ENCODE measurements around the gene GYG2.
"Not testable (repeated sequence)": the region's sequence is repeated elsewhere in the genome, so short reads cannot be mapped to it uniquely, and the experiment has no call there.

Gene GYG2

DNA sequence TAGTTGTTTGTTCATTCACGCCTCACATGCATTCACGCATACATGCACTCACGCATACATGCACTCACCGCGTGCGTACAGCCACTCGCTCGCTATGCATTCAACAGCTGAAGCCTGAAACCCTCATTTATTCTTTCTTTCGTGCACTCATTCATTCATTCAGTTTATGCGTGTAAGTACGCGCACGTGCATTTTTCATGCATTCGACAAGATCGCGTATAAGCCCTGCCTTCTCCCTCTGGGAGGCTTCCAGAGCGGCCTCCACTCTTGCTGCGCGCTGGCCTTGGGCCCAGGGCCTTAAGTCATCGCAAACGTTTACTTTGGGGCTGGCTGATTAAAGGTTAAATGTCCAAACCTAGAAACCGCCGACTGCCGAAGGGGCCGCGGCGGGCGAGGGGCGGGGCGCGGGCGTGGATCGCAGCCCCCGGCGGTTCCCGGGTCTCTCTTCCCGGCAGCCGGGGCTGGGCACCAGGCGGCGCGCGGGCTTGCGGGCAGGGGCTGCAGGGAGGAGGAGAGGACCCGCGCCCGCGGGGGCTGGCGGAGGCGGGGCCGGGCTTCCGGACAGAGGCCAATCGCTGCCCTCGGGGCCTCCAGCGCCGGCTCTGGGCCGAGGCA, at the start of gene GYG2:
GYG2 (plus strand) TSS at position 587 of the 615 bp plus-strand sequence. CDS start 1,259 bp downstream, outside the sequence.
- no peak for DNase-seq (ENCODE audit: low read depth in 3 of 3, low spot score in 1 of 3)

DNA sequence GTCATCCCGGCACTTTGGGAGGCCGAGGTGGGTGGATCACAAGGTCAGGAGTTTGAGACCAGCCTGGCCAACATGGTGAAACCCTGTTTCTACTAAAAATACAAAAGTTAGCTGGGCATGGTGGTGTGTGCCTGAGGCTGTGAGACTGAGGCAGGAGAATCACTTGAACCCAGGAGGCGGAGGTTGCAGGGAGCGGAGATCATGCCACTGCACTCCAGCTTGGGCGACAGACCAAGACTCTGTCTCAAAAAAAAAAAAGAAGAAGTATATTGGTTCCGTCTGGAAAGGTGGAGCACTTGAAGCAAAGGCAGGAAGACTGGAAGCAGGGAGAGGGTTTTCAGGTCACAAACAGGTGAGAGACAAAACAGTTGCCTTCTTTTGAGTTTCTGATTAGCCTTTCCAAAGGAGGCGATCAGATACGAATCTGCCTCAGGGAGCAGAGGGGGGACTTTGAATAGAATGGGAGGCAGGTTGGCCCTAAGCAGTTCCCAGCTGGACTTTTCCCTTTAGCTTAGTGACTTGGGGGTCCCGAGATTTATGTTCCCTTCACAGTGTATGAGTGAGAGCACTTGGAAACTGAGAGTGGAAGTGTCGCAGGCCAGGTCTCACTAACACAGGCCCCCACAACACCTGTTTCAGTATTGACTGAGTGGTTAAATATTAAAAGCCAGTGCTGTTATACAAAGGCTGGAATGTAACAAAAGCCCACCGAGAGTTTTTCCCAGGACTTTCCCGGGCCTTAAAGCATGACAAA, 48.1 kb upstream of the GYG2 start:
- not testable (repeated sequence) for DNase-seq (ENCODE audit: low read depth in 3 of 3, low spot score in 1 of 3)

DNA sequence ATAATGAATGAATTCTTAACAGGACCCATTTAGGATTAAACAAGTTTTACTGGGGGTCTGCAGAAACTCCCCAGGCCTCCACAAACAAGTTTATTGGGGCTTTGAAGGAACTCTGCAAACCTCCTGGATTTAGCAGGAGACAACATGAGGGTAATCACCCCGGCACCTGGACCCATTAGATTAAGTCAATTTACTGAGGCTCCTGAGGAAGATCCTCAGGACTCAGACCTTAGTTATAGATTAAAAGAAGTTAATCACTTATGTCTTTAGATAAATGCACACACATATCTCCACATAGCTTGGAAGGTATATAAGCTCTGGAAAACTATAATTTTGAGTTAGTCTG, 47.5 kb upstream of the GYG2 start:
- no peak for DNase-seq (ENCODE audit: low read depth in 3 of 3, low spot score in 1 of 3)

DNA sequence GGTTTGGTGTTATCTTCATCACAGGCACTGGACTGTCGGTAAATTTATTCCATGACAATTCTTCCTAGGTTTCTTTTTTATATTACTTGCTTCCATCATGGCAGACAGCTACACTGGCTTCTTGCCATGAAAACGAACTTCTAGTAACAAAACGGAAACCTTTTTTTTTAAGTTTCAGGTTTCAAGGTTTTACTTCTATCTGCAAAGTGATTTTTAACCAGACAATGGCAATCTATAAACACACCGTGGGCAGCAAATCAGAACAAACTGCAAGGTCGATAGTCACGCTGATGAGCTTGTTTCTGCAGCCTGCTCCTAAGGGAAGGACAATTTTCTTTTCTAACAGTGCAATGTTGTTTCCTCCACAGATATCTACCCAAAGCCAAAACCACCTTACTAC, 47.0 kb upstream of the GYG2 start:
- DNase-seq (ENCODE audit: low read depth in 3 of 3, low spot score in 1 of 3), result no peak

DNA sequence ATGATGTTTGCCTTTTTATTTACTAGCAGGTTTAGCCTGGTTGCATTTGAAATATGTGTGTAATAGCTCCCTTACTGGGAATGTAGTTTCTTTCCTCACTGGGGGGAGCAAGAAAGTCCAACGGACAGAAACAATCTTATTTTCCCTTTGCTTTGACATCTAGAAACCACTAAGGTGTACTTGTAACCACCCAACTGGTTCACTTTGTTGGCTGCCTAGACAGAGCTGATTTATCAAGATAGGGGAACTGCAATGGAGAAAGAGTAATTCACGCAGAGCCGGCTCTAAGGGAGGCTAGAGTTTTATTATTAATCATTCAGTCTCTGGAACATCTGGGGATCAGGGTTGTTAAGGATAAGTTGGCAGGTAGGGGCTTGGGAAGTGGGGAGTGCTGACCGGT, 46.6 kb upstream of the GYG2 start:
- no peak for DNase-seq (ENCODE audit: low read depth in 3 of 3, low spot score in 1 of 3)

DNA sequence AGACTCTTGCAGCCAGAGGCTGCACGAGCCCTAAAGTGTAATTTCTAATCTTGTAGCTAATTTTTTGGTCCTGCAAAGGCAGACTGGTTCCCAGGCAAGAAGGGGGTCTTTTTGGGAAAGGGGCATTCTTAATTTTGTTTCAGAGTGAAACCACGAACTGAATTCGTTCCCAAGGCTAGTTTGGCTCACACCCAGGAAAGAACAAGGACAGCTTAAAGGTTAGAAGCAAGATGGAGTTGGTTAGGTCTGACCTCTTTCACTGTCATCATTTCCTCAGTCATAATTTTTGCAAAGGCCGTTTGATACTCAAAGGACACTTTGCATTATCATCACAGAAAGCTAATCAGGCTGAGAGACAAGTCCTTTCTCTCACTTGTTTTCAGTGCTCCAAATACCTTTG, 46.0 kb upstream of the GYG2 start:
- no peak for DNase-seq (ENCODE audit: low read depth in 3 of 3, low spot score in 1 of 3)

DNA sequence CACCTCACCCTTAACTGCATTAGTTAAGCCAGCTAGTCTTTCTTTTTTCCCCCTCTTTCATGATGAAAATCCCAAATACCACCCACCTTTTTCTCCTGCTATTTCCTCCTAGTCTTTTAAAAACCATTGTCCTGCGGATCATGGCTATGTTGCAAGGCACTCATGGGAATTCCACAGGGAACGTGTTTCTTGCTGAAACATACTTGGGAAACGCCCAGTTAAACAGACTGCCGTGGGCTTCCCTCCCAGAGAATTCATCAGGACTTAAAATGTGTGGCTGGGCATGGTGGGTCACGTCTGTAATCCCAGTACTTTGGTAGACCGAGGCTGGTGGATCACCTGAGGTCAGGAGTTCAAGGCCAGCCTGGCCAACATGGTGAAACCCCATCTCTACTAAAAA, 44.7 kb upstream of the GYG2 start:
- DNase-seq (ENCODE audit: low read depth in 3 of 3, low spot score in 1 of 3), result no peak

DNA sequence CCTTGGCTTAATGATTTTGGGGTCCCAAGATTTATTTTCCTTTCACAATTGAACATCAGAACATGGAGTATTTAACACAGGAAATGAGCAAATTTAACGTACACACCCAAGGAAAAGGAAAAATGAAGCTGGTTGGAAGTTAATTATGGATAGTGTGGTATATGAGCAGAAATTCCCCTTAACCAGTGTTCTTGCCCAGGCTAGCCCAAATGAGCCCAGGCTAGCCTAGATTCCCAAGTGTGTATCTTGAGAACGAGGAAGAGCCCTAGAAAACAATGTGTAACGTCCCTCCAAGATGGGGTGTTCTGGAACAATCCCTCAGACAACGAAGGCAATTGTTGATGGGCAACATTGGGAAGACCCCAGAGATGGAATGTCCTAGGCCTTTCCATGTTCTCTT, 43.2 kb upstream of the GYG2 start:
- DNase-seq (ENCODE audit: low read depth in 3 of 3, low spot score in 1 of 3), result no peak

DNA sequence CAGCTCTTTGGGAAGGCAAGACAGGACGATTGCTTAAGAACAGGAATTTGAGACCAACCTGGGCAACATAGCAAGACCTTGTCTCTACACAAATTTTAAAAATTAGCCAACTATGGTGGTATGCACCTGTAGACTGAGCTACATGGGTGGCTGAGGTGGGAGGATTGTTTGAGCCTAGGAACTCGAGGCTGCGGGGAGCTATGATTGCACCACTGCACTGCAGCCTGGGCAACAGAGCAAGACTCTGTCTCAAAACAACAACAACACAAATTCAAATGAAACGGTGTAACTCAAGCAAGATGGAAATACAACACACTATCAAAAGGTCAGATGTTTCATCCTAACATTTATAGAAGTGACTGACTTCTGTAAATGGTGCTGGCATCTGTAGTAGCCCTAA, 39.8 kb upstream of the GYG2 start:
- DNase-seq (ENCODE audit: low read depth in 3 of 3, low spot score in 1 of 3), result no peak

DNA sequence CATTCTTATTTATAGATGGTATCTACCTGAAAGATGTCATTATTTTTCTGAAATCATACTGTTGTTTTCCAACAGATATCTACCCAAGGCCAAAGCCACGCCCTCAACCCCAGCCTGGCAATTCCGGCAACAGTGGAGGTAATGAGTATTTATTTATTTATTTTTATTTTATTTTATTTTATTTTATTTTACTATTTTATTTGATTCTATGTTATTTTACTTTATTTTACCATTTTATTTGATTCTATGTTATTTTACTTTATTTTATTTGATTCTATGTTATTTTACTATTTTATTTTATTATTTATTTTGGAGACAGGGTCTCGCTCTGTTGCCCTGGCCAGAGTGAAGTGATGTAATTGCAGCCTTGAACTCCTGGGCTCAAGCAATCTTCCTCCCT, 39.2 kb upstream of the GYG2 start:
- no peak for DNase-seq (ENCODE audit: low read depth in 3 of 3, low spot score in 1 of 3)

DNA sequence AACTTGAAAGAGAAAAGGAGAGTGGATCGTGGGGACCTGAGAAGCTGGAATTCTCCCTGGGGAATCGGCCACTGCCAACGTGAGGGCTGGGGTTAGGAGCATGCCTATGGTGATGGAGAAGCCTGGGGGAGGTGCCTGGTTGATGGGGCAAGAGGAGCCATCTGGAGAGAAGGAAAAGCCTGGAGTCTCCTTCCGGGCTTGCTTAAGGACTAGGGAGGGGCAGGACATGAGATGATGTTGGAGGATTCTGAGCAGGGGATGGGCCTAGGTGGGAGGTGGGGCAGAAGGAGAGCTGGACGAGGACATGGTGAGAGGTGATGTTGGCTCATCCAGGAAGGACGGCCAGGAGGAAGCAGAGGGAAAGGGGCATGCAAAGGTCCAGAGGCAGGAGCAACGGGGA, 35.0 kb upstream of the GYG2 start:
- no peak for DNase-seq (ENCODE audit: low read depth in 3 of 3, low spot score in 1 of 3)

DNA sequence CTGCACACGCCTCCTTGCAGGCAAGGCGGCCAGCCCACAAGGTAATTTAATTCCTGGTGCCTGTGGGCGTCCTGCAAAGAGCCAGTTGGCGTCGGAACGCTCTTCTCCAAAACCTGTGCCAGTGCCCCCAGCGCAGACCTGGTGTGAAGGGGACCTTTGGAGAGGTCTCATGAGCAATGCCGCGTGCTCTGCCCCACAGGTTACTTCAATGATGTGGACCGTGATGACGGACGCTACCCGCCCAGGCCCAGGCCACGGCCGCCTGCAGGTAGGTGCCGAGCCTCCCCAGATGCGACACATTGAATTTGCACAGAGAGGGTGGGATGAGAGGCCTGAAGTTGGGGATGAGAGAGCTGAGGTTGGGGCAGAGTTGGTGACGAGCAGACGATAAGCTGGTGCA, 34.4 kb upstream of the GYG2 start:
- DNase-seq (ENCODE audit: low read depth in 3 of 3, low spot score in 1 of 3), result no peak

DNA sequence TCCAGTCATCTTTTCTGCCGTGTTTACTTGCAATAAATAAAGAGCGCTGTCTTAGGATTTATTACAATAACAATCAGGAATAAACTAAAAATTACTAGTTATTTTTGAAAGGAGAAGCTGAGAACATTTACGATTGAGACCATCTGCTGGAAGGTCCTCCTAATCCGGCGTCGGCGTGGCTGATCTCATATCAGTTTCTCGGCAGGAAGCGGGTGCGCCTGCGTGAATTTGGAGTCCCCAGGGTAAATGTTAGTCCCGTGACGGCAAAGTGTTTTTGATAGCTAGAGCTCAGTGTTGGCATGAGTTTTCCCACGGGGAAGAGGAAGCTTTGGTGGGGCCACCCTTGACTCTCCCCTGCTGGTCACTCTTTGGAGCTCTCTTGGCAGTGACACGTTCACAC, 31.9 kb upstream of the GYG2 start:
- not testable (repeated sequence) for DNase-seq (ENCODE audit: low read depth in 3 of 3, low spot score in 1 of 3)

DNA sequence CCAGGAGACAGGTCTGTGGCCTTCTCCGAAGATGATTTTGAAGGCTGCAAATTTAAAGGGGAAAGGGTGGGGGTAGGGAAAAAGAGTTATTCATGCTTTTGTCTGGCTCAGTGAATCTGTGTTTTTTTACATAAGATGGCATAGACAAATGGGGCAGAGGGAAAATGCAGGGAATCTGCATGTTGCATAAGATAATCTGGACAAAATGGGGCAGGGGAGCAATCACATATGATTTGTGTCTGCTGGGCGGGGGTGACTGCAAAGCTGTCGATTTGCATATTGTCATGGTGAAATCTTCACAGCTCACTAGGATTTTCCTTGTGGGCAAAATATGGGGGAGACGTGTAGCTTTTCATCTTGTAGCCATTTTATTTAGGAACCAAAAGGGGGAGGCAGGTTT, 29.4 kb upstream of the GYG2 start:
- DNase-seq (ENCODE audit: low read depth in 3 of 3, low spot score in 1 of 3), result no peak

DNA sequence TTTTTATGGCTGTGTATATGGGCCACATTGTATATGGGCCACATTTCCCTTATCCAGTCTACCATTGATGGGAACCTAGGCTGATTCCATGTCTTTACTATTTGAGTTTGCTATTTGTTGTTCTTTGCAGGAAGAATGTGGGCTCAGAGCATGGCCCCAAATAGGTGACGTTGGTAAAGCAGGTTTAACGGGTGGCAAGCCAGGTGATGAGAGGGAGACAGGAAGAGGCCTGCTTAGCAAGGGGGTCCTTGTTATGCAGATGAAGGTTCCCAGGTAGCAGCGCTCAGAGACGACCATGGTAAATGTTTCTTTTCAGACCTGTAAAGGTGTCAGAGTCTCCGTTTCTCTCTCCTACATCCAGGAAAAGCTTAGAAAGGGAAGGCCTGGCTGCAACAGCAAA, 28.8 kb upstream of the GYG2 start:
- DNase-seq (ENCODE audit: low read depth in 3 of 3, low spot score in 1 of 3), result not testable (repeated sequence)

DNA sequence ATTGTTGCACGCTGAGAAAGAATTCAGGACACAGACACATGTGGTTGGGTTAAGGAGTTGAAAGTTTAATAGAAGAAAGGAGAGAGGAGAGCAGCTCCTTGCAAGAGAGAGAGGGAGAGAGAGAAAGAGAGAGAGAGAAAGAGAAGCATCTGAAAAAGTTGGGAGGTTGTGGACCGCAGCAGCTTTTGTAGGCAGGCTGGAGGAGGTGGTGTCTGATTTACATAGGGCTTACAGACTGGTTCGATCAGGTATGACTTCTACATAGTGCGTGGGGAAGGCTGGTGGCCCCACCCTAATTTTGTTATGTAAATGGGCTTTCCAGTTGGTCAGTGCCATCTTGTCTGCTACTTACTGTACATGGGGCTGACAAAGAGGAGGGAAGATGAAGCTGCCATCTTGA, 27.5 kb upstream of the GYG2 start:
- no peak for DNase-seq (ENCODE audit: low read depth in 3 of 3, low spot score in 1 of 3)

DNA sequence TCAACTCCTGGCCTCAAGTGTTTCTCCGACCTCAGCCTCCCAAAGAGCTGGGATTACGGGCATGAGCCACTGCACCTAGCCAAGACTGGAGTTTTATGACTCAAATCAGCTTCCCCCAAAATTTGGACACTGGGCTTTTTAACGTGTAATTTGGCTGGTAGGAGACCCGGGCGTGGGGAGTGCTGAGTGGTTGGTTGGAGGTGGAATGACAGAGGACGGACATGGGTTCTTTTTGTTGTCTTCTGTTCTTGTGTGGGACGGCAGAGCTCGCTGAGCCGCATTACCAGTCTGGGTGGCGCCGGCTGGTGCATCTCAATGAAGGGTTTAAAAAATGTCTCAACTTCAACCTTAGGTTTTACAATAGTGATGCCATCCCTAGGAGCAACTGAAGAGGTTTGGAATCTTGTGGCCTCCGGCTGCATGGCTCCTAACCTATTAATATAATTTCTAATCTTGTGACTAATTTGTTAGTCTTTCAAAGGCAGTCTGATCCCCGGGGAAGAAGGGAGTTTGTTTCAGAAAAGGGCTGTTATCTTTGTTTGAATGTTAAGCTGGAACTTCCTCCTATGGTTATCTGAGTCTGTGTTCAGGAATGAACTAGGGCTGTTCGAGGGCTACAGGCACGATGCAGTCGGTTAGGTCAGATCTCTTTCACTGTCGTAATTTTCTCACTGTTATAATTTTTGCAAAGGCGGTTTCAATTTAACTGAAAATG, 26.2 kb upstream of the GYG2 start:
- not testable (repeated sequence) for DNase-seq (ENCODE audit: low read depth in 3 of 3, low spot score in 1 of 3)

DNA sequence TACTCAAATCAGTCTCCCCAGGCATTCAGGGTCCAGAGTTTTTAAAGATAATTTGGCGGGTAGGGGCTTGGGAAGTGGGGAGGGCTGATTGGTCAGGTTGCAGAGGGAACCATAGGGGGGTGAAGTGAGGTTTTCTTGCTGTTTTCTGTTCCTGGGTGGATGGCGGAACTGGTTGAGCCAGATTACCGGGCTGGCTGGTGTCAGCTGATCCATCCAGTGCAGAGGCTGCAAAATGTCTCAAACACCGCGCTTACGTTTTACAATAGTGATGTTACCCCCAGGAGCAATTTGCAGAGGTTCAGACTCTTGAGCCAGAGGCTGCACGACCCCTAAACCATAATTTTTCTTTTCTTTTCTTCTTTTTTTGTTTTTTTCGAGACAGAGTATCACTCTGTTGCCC, 25.2 kb upstream of the GYG2 start:
- DNase-seq (ENCODE audit: low read depth in 3 of 3, low spot score in 1 of 3), result not testable (repeated sequence)

DNA sequence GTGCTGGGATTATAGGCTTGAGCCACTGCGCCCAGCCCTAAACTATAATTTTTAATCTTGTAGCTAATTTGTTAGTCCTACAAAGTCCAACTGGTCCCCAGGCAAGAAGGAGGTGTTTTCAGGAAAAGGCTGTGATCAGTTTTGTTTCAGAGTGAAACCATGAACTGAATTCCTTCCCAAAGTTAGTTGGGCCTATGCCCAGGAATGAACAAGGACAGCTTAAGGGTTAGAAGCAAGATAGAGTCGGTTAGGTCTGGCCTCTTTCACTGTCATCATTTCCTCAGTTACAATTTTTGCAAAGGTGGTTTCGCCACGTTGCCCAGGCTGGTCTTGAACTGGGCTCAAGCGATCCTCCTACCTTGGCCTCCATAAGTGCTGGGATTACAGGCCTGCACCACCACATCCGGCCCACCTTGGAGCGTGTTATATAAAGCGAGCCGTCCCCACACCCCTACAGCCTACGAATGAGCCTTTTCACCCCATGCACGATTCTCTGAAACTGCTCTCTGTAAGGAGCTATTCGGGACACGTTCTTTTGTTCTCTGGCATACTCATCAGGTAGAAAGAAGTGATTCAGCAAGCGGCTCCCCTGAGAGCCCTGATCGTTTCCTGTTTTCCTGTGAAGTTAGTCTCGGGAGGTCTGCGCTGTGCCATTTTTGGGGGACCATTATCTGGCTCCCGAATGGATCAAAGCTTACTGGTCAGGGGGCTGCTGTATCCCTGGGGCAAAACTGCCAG, 24.5 kb upstream of the GYG2 start:
- not testable (repeated sequence) for DNase-seq (ENCODE audit: low read depth in 3 of 3, low spot score in 1 of 3)

DNA sequence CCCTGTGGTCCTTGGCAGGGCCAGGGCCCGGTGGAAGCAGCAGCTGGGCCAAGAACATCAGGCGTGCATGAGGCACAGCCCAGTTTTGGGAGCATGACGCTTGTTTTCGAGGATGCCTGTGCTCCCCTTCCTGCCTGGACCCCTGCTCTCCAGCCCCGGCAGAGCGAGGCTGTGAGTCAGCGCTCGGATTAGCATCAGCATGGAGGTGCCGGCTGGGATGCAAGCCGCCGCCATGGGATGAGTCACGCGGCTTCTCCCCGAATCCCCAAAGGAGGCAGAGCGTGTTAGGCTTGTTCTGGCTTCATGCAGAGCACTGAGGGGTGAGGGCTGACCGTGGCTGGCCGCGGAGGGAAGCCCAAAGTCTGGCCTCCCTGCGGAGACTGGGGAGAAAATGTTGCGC, 23.9 kb upstream of the GYG2 start:
- DNase-seq (ENCODE audit: low read depth in 3 of 3, low spot score in 1 of 3), result not testable (repeated sequence)

DNA sequence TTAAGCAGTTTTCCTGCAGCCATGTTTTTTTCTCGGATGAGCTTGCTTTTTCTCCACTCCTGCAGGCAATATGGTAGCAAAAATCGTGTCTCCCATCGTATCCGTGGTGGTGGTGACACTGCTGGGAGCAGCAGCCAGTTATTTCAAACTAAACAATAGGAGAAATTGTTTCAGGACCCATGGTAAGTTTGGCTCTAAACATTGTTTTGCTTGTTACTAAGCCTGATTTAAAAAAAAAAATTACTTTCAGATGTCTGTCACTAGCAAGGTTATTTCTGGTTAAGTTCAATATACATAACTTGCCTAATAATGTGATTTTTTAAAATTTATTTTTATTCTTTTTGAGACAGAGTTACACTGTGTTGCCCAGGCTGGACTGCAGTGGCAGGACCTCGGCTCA, 17.5 kb upstream of the GYG2 start:
- DNase-seq (ENCODE audit: low read depth in 3 of 3, low spot score in 1 of 3), result no peak

All from stimulated activated CD4-positive, alpha-beta T cell treated with anti-CD3 and anti-CD28 coated beads, TNF-alpha, amount 100 ng/mL, for 1 hour (primary cell).